T-helper 22 cell (primary cell): ENCODE measurements around the gene KCNJ6.

Source experiments
- DNase-seq: peaks from one replicate; pipeline ENCODE4 v3.0.0-alpha.2; 2020; ENCODE audit warnings: low read depth

KCNJ6 gene

DNA sequence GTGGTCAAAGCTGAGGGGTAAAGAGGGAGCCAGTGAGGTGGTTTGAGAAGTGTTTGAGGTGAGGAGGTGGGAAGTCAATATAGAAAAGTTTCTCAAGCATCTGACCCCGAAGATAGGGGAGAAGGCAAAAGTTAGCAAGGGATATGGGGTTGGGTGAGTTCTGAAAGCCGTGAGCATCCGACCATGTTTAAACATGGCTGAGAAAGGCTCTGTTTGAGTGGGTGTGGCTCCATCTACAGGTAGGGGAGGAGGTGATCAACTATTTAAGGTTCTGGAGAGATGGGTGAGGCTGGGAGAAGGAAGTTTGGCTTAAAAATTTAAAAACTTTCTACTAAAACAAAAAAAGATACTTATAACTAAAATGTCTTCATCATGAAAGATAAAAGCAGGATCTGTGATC, 273.8 kb downstream of the KCNJ6 start:
- DNase-seq: no peak

DNA sequence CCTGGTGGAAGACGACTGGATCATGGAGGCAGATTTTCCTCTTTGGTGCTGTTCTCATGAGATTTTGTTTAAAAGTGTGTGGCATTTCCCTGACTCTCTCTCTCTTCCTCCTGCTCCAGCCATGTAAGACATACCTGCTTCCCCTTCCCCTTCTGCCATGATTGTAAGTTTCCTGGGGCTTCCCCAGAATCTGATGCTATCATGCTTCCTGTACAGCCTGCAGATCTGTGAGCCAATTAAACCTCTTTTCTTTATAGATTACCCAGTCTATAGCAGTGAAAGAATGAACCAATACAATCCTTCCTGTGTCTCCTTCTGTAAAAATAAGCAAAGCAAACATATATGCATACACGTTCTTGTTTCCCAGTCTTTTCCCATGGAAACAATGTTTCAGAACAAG, 276.5 kb downstream of the KCNJ6 start:
- no peak for DNase-seq

- DNase-seq: no peak
Measured at GRCh38 chr21:37636152-37636860, 280.0 kb downstream of the KCNJ6 start.

GRCh38 chr21:37631319-37632117, 284.7 kb downstream of the KCNJ6 start:
- DNase-seq: no peak

GRCh38 chr21:37630872-37631271, 285.4 kb downstream of the KCNJ6 start:
- DNase-seq: no peak

DNA sequence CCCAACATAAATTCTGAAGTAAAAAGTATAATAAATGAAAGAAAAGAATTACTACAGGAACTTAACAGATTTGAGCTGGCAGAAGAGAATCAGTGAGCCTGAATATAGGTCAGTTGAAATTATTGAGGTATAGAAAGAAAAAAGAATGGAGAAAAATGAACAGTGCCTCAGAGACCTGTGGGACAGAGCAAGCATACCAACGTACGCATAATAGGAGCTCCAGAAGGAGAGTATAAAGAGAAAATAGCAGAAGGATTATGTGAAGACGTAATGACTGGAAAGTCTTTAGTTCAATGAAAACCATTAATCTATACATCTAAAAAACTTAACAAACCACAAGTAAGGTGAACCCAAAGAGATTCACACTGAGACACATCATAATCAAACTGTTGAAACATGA, 287.9 kb downstream of the KCNJ6 start:
- DNase-seq: no peak

DNA sequence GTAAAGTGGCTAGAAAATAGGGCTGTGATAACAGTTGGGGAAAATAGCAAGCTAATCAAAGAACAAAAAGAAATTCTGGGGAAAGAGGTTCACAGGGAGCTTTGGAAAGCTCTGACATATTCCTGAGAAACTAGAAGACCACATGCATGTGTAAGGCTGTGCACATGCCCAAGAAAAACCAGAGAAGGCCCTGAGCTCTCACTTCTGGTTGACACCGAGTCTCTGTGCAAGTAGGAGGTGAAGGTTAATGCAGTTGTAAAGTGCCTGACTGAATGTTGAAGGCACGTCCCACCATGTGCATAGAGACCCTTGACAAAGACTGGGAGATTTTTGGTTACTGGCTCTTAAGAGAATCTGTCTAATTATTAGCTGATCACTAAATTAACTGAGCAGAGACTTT, 288.7 kb downstream of the KCNJ6 start:
- no peak for DNase-seq

DNA sequence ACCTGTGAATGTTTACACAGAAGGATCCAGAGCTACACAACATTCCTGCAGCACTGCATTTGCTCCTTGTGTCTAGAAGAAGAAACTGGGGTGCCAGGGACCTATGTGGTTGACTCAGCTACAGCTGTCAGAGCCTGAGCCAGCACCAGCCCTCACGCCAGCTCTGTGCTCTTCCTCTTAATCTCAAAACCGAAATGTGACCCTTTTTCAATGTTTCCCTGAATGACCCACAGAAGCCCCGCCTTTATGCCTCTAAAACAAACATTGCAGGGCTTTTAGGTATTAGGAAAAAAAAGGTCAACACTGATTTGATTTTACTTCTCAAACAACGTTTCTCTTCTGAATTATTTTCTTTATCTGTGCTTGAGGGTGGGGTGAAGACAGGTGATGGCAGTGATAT, 289.2 kb downstream of the KCNJ6 start:
- no peak for DNase-seq

DNA sequence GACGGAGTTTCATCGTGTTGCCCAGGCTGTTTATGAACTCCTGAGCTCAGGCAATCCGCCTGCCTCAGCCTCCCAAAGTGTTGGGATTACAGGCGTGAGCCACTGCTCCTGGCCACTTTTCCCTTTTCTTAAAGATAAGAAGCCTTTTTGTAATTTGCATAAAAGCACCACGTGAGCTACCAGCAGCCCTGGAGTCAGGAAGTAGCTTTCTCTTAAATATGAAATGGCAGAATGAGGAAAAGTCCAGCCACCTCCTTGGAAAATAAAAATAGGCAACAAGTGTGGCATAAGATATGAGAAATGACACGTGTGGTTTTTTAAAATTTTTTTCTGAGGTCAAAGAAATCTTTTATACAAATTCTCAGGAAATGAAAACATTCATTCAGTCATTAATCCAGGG, 289.9 kb downstream of the KCNJ6 start:
- no peak for DNase-seq

DNA sequence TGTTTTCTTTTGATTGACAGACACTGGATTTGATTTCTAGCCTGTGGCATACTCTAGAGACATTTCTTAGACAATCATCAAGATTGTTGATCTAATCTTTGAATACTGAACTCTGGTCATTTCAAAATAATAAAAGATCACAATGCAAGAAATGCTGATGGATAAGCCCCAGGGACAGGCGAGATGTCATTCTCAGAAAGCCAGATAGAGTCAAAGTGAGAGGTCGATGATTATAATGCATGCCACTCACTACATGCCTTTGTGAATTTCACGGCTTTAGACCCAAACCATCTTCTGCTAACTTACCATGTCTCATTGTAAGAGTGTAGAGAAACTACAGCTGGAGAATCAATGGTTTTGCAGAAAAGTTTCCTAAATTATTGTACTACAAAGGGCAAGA, 292.6 kb downstream of the KCNJ6 start:
- no peak for DNase-seq

DNA sequence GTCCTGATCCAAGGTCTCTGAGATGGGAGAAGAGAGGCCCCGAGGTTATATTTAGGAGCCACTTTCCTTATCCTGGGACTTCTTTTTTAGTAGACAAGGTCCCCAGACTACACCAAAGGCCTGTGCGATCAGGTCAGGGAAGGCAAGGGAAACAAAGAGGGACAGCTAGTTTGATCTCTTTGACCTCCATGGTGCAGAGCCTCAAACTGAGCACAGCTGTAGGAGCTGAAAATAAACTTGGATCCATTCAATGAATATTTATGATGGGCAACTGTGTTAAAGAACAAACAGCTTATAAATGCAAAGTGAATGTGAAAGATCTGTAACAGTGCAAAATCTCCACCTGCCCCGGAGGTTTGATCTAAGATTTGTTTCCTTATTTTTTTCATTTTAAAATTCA, 293.1 kb downstream of the KCNJ6 start:
- DNase-seq: no peak

DNA sequence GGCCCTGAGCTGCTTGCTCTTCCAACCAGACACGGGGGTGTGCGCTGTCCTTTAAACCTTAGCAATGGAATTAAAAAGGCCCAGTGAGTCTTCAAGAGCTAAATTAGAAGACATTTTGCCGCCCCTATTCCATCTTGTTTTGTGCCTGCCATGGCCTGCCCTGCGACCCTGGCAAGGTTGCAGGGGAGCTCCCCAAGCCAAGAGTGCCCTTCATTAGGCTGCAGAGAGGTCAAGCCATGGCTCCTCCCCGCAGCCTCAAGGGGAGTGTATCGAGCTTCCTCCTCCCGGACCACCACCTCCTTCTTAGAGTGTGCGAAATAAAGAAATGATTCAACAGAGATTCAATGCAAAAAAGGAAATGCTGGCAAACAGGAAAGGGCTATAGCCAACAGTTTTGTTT, 293.5 kb downstream of the KCNJ6 start:
- DNase-seq: no peak

DNA sequence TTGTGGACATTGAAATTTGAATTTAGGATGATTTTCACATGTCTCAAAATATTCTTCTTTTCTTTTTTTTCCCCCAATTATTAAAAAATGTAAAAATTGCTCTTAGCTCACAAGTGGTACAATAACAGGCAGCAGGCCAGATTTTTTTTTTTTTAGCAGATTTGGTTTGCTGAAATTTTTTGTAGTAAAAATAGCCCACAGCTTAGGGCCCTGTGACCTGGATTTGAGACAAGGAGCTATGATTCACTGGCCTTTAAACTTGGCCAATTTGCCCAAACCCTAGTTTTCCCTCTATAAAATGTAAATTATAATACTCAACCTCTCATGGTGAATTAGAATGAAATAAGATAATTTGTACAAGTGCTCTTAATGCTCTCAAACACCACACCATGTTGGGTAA, 295.9 kb downstream of the KCNJ6 start:
- no peak for DNase-seq

- no peak for DNase-seq
Measured at GRCh38 chr21:37619464-37619974, 296.7 kb downstream of the KCNJ6 start.

DNA sequence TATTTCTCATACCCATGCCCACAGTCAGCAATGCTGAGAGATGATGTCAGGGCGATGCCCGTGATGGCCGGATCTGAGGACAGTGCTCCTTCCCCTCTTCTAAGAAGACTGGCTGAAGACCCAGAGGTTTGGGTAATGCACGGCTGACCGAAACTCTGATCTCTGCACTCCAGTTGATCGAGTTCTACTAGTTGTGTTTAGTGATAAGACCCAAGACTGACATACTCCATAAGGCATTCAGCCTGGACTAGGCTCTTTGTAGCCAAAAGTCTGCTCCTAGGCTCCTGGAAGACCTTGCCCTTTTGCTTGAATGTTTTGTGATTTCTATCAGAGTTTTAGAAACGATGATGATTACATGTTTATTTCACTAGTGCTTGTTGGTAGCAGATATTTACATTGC, 298.2 kb downstream of the KCNJ6 start:
- no peak for DNase-seq

GRCh38 chr21:37615962-37616361, 300.3 kb downstream of the KCNJ6 start:
- no peak for DNase-seq

DNA sequence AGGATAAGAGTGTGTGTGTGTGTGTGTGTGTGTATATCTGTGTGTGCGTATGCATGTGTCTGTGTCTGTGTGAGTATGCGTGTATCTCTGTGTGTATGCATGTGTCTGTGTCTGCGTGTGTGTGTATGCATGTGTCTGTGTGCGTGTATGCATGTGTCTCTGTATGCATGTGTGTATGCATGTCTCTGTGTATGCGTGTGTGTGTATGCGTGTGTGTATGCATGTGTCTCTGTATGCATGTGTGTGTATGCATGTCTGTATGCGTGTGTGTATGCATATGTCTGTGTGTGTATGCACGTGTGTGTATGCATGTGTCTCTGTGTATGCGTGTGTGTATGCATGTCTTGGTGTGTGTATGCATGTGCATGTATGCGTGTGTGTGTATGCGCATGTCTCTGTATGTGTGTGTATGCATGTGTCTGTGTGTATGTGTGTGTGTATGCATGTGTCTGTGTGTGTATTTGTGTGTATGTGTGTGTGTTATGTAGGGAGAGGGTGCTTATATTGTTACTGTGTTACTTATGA, 301.8 kb downstream of the KCNJ6 start:
- no peak for DNase-seq

- DNase-seq: no peak
Measured at GRCh38 chr21:37607081-37607480, 309.2 kb downstream of the KCNJ6 start.

GRCh38 chr21:37606549-37606948, 309.7 kb downstream of the KCNJ6 start:
- no peak for DNase-seq

GRCh38 chr21:37605006-37605405, 311.3 kb downstream of the KCNJ6 start:
- DNase-seq: no peak

DNA sequence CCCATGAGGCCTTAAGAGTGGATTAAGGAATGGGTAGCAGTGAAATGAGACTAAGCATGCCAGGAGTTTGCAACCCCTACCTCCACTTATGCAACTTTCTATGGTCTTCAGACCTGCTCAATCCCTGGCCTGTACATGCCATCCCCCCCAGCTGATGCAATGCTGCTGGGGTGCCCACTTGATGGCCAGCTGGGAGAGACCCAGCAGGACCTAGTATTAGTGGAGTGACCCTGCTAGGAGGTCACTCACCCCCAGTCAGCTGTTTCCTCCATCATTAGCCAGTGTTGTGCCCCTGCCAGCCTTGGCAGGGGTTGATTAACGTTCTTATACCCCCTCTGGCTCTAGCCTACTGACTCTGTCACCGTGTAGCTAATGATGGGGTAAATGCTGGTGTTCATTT, 313.1 kb downstream of the KCNJ6 start:
- no peak for DNase-seq

- DNase-seq: no peak
Measured at GRCh38 chr21:37601915-37602314, 314.3 kb downstream of the KCNJ6 start.

DNA sequence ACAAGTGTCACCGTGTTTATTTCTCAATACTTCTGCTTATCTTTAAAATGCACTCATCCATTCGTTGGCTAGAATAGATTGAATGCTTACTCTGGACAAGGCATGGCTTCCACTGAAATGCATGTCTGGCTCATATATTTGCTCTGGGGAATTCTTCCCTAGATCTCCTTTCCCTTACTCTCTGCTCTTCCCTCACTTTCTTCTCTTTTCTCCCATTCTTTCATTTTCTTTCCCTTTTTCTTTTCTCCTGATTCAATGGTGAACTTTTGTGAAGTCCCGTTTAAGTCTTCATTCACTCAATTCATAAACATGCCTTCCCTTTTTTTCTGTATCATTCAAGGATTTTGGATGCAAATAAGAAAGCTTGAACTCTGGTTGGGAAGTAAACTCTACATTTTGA, 315.2 kb downstream of the KCNJ6 start:
- DNase-seq: no peak
